HG03064 (cell line): Measurements from ENCODE around the gene CHCHD3.
"Not testable (repeated sequence)": the region's sequence is repeated elsewhere in the genome, so short reads cannot be mapped to it uniquely, and the experiment has no call there.

Experiments used
- ATAC-seq: cut with Tn5 transposase; IDR thresholded peaks from one replicate; pipeline ENCODE4 v1.9.1; 2021; ENCODE audit warnings: low read depth; ENCODE audit not compliant: unreplicated experiment

The CHCHD3 gene

DNA sequence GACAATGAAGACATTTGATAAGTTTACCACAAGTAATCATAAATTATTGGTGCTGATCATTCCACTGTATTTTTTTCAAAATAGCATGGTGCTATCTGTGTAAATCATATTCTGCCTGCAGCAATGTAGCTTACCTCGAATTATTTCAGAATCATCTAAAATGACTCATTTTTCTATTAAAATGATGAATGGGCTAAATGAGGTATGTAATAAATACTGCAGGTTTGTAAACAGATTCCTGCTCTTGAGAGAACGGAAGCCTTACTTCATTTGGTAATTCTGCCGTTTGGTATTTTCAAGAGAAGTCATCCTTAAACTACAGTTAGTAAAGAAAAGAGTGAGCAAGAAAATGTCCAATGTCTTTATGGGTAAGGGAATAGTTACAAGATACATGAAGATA is 115.9 kb downstream of the CHCHD3 start:
- ATAC-seq = no peak

DNA sequence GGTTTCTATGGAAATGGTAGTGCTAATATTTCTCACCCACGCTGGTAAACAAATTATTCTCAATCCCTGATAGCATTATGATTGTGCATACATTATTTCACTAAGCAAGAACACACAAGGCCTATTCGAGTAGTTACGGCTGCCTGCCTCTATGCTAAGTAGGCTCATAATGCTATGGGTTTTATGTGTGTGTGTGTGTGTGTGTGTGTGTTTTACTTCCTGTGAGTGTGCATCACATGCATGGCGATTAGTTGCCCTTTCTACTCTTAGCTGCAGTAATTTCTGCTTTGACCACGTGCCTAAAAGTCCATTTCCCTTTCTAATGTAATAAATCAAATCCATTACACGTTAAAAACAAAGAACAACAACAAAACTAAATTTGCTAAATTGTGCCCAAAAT is 117.0 kb downstream of the CHCHD3 start:
- no peak for ATAC-seq

- no peak for ATAC-seq
Observed at GRCh38 chr7:132959891-132960290, 122.0 kb downstream of the CHCHD3 start.

DNA sequence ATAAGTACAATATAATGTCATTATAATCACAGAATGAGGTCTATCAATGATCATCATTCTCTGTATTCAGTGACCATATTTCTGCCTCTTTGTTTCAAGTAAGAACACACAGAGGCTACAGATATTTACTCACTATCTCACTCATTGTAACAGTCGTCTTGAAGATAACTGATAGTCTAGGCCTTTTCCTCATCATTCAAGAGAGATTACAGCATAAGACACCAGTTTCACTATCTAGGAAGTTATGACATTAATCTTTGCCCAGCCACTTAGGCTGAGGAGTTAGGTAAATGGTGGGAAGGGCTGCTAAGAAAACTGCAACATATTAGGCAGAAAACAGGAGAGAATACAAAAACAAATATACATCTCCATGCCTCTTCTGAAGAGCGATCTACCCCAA is 125.3 kb downstream of the CHCHD3 start:
- no peak for ATAC-seq

- ATAC-seq = no peak
Observed at GRCh38 chr7:132953468-132953867, 128.4 kb downstream of the CHCHD3 start.

DNA sequence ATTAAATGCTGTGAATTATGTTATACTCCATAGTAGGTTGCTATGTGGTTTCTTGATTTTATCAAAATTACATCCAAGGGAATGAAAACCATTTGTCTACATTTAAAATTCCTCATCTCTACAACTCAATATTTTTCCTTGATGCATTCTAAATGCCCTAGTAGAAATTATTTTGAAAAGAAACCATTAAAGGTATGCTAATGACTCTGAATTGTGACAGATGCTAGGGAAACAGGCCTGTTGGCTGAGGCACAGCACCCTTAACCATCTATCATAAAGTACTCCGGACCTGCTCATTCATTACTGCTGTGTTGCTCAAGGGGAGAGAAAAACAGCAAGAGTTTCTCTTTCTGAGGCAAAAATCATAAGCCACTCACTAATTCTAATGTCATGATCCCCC is 131.2 kb downstream of the CHCHD3 start:
- no peak for ATAC-seq

DNA sequence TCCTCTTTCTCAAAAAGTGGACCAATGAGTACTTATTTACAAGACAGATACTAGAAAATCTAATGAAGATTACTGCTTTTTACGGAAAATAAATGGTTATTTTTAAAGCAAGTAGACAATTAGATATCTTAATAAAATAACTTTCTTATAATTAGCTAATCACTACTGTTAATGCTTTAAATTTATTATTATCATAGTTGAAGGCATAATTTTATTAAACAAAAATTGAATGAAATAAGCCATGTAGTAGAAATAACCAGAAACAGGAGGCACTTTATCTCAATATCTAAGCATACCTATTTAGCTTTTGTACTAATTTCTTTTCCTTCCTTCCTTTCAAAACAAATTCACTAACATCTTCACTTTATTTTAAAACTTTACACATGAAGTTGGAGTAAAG is 134.9 kb downstream of the CHCHD3 start:
- no peak for ATAC-seq

DNA sequence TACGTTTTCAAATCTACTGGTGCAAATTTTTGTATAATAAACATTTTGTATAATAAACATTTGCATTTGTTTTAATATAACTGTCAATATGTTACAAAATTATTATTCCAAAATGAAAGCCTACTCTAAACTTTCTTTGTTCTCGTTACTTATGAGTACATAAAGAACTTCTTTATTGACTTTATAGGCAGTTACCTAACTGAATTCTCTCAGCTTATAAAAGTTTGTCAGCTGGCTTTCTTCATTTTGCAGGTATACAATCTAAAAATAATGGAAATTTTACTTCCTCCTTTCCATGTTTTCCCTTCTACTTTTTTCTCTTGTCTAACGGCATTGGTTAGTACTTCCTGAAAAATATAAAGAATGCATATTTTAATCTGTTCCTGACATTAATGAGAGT is 137.1 kb downstream of the CHCHD3 start:
- no peak for ATAC-seq

GRCh38 chr7:132943645-132944044 is 138.2 kb downstream of the CHCHD3 start:
- no peak for ATAC-seq

DNA sequence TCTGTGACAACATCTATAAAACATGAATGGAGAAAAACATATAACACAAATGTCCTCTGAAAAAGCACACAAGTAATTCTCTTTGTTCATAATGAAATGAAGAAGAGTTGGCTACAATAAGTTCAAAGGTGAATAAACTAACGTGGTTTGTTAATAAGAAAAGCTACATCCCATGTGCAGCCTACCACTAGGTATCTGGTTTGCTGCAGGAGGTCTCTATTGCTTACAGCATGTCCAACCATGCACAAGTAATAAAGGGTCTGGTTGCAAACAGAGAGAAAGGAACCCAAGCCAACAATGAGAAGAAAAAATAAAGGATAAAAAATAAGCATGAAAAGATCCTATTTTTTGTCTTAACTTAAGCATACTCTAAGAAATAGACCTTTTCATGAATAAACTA is 139.2 kb downstream of the CHCHD3 start:
- no peak for ATAC-seq

DNA sequence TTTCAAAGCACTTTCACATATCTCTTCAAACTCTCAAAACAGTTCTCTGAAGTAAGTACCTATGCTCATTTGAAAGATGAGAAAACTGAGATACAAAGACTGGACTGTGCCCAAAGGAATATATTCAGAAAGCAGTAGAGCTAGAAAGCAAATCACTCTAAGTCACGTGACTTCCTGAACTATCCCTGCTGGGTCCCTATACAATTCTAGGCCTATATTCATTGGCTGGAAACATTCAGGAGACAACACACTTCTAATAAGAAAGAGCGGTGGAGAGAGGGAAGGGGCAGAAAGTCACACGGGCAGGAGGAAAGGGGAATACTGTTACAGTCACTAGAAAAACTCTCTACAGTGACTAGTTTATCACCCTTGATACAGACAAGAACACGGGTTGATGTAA is 140.0 kb downstream of the CHCHD3 start:
- ATAC-seq = no peak

GRCh38 chr7:132941428-132941827 is 140.5 kb downstream of the CHCHD3 start:
- ATAC-seq = no peak

GRCh38 chr7:132940084-132940483 is 141.8 kb downstream of the CHCHD3 start:
- ATAC-seq = no peak

DNA sequence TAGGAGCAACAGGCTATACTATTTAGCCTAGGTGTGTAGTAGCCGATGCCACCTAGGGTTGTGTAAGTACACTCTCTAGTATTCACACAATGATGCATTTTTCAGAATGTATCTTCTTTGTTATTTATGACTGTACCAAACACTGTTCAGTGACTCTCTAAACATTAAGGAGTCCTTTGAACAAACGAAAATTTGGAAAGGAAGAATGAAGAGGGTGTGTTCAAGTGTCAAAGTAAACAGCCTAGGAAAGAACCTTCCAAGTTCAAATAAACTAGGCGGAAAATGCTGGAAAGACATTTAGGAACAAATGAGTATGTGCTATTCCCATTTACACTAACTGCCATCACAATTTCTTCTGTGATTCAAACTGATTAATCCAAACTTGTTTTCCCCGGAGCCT is 142.4 kb downstream of the CHCHD3 start:
- ATAC-seq = no peak

- no peak for ATAC-seq
Observed at GRCh38 chr7:132937286-132937685, 144.6 kb downstream of the CHCHD3 start.

DNA sequence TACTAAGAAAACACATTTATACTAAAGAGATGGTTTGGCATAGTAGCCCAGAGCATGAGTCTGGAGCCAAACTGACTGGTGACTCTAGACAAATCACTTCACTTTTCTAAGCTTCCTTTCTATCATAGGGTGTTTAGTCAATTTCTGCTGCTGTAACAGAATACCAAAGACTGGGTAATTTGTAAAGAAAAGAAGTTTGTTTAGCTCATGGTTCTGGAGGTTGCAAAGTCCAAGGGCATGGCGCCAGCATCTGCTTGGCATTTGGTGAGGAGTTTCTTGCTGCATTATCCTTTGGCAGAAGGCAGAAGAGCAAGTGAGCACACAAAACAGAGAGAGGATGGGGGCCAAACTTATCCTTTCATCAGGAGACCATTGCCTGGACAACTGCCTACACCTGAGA is 146.3 kb downstream of the CHCHD3 start:
- no peak for ATAC-seq

DNA sequence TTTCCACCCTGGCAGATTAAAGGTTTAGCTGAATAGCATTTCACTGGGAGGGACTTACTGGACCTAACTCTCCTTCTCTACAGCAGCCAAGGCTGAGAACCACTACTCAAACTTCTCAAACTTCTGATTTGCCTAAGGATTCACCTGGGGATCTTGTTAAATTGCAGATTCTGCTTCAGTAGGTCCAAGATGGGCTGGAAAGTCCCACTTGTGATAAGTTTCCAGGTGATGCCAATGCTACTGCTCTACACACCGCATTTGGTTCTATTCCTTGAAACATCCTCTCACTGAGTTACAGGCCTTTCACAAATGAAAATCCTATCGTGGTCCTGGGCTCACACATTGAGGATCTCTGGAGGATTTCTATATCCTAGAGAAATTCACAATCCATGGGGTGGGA is 147.9 kb downstream of the CHCHD3 start:
- no peak for ATAC-seq

GRCh38 chr7:132933072-132933458 is 148.8 kb downstream of the CHCHD3 start:
- no peak for ATAC-seq

- ATAC-seq = no peak
Observed at GRCh38 chr7:132932296-132933071, 149.4 kb downstream of the CHCHD3 start.

GRCh38 chr7:132930881-132931280 is 151.0 kb downstream of the CHCHD3 start:
- ATAC-seq = no peak

- ATAC-seq = not testable (repeated sequence)
Observed at GRCh38 chr7:132929944-132930343, 151.9 kb downstream of the CHCHD3 start.

DNA sequence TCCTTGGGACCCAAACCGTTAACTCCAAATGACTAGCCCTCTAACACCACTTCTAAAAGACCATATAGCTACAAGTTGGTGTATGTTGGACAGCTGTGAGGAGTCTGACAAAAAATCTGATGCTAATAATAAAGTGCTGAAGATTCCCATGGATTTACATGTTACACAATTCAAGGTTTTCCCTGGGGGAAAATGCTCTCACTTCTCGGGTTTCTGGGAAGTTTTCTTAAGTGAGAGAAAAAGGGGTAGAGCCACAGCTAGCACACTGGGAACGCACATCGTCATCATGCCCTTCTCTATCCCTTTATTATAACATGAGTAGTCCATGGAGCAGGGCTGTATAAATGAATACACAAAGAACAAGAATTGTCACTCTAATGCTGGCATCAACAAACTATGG is 162.1 kb downstream of the CHCHD3 start:
- no peak for ATAC-seq

DNA sequence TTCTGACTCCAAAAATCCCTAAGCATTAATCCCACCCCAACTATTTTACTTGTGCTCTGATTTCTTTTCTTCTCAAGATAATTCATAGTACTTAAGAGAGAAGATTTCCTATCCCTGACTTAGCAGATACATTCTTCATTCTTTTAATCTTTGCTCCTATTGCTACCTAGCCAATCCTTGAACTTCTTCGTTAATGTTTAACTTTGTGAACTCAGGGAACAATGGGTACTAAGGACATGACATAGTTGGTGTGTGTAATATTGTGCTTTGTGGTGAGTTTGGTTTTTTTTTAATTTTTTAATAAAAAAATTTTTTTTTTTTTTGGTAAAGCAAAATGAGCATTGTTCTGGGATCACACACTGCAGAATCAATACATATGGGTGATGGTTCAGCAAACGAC is 166.2 kb downstream of the CHCHD3 start:
- ATAC-seq = no peak
